ENCODE results near the gene TEDC2. TPM values are rescaled to one million over a fixed set of nuclear protein-coding genes. Genes with fewer than 3 reads are reported as not detected.
A peak's percentile ranks its signal among the peaks of the same experiment; 100 is the strongest.
"Not testable (repeated sequence)": the region's sequence is repeated elsewhere in the genome, so short reads cannot be mapped to it uniquely, and the experiment has no call there.

Gene TEDC2
- total RNA-seq, 1 donor from 2014 or later = 0.58 TPM

GRCh38 chr16:2436110-2436509 is 23.8 kb upstream of the TEDC2 start:
- ATAC-seq = no peak
- intact Hi-C loops (cut with DNase I) = no loop called here
- no peak for DNase-seq (ENCODE audit: low spot score)

- DNase-seq (ENCODE audit: low spot score) (no peak), ATAC-seq (no peak)
- intact Hi-C loops (cut with DNase I) = no loop called here
These were observed 22.7 kb upstream of the TEDC2 start for GRCh38 chr16:2437032-2437790.

DNA sequence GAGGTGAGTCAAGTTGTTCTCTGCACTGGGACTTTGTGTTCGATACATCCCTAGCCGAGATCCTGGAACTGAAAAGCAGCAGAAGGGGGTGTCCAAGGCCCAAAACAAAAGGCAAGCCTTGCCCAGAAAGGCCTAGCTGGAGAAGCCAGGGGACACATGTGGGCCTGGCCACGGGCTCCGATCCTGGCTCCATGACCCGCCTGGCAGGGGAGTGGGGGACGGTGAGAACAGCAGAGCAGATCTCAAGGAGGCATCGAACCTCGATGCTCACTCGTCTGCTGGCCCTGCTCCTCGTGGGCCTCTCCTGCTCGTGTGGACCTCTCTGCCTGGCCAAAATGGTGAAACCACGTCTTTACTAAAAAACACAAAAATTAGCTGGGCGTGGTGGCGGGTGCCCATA is 21.8 kb upstream of the TEDC2 start:
- DNase-seq (ENCODE audit: low spot score) = no peak
- intact Hi-C loops (cut with DNase I) = no loop called here
- ATAC-seq = no peak

GRCh38 chr16:2439598-2439997 is 20.3 kb upstream of the TEDC2 start:
- ATAC-seq (no peak), DNase-seq (ENCODE audit: low spot score) (no peak)
- intact Hi-C loops (cut with DNase I) = no loop called here

DNA sequence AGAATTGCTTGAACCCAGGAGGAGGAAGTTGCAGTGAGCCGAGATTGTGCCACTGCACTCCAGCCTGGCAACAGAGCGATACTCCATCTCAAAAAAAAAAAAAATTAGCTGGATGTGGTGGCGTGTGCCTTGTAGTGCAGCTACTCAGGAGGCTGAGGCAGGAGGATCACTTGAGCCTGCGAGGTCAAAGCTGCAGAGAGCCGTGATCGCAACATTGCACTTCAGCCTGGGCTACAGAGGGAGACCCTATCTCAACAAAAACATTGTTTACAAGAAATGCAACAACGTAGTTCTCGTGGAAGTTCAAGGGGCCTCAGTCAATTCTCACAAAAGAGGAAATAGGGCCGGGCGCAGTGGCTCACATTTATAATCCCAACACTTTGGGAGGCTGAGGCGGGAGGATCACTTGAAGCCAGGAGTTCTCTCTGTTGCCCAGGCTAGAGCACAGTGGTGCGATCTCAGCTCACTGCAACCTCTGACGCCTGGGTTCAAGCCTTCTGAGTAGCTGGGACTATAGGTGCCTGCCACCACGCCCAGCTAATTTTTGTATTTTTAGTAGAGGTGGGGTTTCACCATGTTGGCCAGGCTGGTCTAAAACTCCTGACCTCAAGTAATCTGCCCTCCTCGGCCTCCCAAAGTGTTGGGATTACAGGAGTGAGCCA is 18.6 kb upstream of the TEDC2 start:
- intact Hi-C loops (cut with DNase I); ATAC-seq; DNase-seq (ENCODE audit: low spot score): not testable (repeated sequence)

GRCh38 chr16:2443555-2443954 is 16.4 kb upstream of the TEDC2 start:
- ATAC-seq = no peak
- DNase-seq (ENCODE audit: low spot score) = no peak
- intact Hi-C loops (cut with DNase I) = no loop called here

DNA sequence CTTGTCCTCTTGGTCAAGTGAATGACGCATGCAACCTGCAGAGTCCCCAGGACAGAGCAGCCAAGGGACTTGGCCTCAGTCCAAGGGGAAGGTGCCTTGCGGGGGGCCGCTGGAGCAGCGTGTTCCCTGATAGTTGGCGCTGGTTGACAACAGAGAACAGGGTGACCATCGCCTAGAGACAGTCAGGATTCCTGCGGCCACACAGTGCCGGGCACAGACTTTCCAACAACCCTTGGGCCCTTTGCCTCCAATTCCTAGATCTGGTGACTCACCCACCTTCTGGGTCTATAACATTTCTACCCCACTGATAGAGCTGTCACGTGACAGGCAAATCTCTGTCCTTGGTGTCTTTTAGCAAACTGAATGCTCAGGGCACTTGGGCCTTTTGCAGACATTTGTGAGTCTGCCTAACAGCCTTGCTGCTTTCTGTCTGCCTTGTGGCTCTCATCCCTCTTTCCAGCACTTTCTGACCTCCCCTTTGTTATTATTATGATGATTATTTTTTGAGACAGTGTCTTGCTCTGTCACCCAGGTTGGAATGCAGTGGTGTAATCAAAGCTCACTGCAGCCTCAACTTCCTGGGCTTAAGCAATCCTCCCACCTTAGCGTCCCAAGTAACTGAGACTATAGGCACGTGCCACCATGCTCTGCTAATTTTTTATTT is 11.9 kb upstream of the TEDC2 start:
- DNase-seq (ENCODE audit: low spot score) = peak; percentile 51
- intact Hi-C loops (cut with DNase I) = no loop called here
- no peak for ATAC-seq

DNA sequence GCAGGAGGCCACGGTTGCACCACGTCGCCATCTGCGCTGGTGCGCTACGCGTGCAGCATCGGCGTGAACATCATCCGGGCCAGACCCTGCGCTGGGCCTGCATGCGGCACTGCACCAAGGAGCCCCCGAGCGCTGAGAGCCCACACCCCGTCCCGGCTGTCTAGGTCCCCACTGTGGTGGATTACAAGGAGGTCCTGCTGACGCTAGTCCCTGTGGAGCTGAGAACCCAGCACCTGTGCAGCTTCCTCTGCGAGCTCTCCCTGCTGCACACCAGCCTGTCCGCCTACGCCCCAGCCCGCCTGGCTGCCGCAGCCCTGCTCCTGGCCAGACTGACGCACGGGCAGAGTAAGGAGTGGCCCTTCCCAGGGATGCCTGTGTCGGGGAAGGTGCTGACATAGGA is 10.8 kb upstream of the TEDC2 start:
- intact Hi-C loops (cut with DNase I) = no loop called here
- ATAC-seq (no peak), DNase-seq (ENCODE audit: low spot score) (no peak)

DNA sequence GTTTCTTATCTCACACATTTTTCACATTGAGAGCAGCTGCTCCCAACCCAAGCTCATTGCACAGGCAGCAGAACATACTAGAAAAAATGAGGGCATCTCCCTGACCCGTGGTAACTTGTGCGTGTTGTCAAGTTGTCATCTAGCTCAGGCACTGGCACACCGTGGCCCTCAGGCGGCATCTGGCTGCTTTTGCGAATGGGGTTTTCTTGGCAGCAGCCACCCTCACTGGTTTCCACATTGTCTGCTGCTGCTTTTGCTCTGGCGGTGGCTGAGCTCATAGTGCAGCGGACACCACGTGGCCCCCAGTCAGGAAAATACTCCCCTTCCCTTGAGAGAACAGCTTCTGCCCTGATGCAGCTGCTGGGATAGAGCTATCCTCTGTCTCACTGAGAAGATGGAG is 9.4 kb upstream of the TEDC2 start:
- peak; percentile 50 for DNase-seq (ENCODE audit: low spot score)
- peak; percentile 40 for ATAC-seq
- intact Hi-C loops (cut with DNase I) = no loop called here

GRCh38 chr16:2450975-2451381 is 8.9 kb upstream of the TEDC2 start:
- ATAC-seq (no peak), DNase-seq (ENCODE audit: low spot score) (peak; percentile 57)
- intact Hi-C loops (cut with DNase I) = no loop called here

- ATAC-seq = no peak
- intact Hi-C loops (cut with DNase I) = no loop called here
These were observed 8.0 kb upstream of the TEDC2 start for GRCh38 chr16:2451851-2452320.

DNA sequence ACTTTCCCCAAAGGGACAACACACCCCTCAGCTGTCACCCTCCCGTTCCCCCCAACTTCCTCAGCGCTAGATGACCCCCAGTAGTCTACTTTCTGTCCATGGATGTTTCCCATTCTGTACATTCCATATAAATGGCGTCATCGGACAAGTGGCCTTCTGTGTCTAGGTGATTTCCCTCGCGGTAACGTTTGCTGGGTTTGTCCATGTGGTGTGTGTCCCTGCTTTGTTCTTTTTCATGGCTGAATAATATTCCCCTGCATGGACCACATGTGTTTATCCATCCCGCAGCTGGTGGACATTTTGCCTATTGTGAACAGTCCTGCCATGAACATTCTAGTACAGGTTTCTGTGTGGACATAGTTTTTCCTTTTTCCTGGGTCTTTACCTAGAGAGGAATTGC is 7.3 kb upstream of the TEDC2 start:
- intact Hi-C loops (cut with DNase I) = no loop called here
- DNase-seq (ENCODE audit: low spot score) = no peak
- no peak for ATAC-seq

More at GRCh38 chr16:2451851-2452320, 8.0 kb upstream of the TEDC2 start:
- no peak for DNase-seq (ENCODE audit: low spot score)

GRCh38 chr16:2455081-2455845 is 4.6 kb upstream of the TEDC2 start:
- no peak for ATAC-seq
- intact Hi-C loops (cut with DNase I) = no loop called here
- DNase-seq (ENCODE audit: low spot score) = no peak

DNA sequence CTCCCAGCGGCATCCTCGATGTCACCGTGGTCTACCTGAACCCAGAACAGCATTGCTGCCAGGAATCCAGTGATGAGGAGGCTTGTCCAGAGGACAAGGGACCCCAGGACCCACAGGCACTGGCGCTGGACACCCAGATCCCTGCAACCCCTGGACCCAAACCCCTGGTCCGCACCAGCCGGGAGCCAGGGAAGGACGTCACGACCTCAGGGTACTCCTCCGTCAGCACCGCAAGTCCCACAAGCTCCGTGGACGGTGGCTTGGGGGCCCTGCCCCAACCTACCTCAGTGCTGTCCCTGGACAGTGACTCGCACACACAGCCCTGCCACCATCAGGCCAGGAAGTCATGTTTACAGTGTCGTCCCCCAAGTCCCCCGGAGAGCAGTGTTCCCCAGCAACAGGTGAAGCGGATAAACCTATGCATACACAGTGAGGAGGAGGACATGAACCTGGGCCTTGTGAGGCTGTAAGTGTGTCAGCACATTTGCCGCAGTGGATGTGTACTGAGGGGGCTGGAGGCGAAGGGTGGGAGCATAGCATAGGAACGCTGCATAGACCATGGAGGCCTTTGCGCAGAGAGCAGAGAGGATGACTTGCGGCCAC is 3.3 kb upstream of the TEDC2 start:
- ATAC-seq (no peak), DNase-seq (ENCODE audit: low spot score) (no peak)
- intact Hi-C loops (cut with DNase I) = no loop called here

GRCh38 chr16:2457267-2457666 is 2.6 kb upstream of the TEDC2 start:
- intact Hi-C loops (cut with DNase I) = no loop called here
- no peak for DNase-seq (ENCODE audit: low spot score)
- ATAC-seq = no peak

DNA sequence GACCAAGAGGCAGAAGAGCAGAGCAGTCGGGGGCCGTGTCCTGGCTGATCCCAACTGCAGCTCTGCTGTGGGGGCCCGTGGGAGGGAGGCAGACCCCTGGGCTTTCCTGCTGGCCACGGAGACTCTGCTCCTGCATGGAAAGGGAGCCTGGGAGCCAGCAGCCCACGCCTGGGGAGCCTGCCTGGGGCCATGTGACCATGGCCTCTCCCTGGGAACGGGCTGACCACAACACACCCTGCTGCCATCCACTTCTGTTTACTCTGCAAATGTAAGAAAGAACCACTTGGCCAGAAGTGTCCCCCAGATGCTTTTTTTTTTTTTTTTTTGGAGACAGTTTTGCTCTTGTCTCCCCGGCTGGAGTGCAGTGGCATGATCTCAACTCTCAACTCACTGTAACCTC is 2.0 kb upstream of the TEDC2 start:
- ATAC-seq = no peak
- DNase-seq (ENCODE audit: low spot score) = no peak
- intact Hi-C loops (cut with DNase I) = no loop called here

- intact Hi-C loops (cut with DNase I) = no loop called here
- ATAC-seq (peak; percentile 19), DNase-seq (ENCODE audit: low spot score) (no peak)
These were observed 842 bp upstream of the TEDC2 start for GRCh38 chr16:2458887-2459646.

GRCh38 chr16:2460391-2460713 is 443 bp downstream of the TEDC2 start:
- ATAC-seq (no peak), DNase-seq (ENCODE audit: low spot score) (no peak)
- intact Hi-C loops (cut with DNase I) = no loop called here

All from sciatic nerve (tissue), 2 donors.